A673 (cell line): ENCODE data around the gene VTCN1. TPM values are rescaled to one million over a fixed set of nuclear protein-coding genes. Genes with fewer than 3 reads are reported as not detected.

Source experiments
- BruUV-seq: library from RNA; stranded (reverse); fragments of 400-500 nt; replicated peaks from 2 replicates; lab custom pipeline; 2021; lab: Mats Ljungman, UMichigan
- CTCF ChIA-PET: fragments of 300-600 bp; sonication (Branson Sonifier 250); formaldehyde crosslinking; loops from one replicate; lab custom pipeline; 2022; ENCODE audit warnings: antibody characterized with exemption; lab: Charles Lee
- POLR2A ChIA-PET: fragments of 300-600 bp; sonication (Branson Sonifier 250); formaldehyde crosslinking; loops from one replicate; lab custom pipeline; 2022; ENCODE audit warnings: antibody characterized with exemption; ENCODE audit not compliant: low non-redundant PET; lab: Charles Lee
- DNase-seq: peaks from one replicate; pipeline ENCODE4 v3.0.0-alpha.2; 2015; ENCODE audit warnings: low spot score
- H3K27ac ChIP-seq: fragments of 200-600 bp; sonication (generic); 2 replicates; pipeline ENCODE4 v1.5.1; 2016; ENCODE audit warnings: mixed run types, low read depth, mild to moderate bottlenecking, mixed read lengths, antibody characterized with exemption, low read length; ENCODE audit not compliant: poor library complexity, severe bottlenecking
- H3K27me3 ChIP-seq: fragments of 200-600 bp; sonication (generic); replicated peaks from 2 replicates; pipeline ENCODE4 v1.6.1; 2017; ENCODE audit warnings: mixed run types, low read depth, mild to moderate bottlenecking, mixed read lengths, antibody characterized with exemption, low read length; ENCODE audit not compliant: insufficient read depth, poor library complexity
- H3K36me3 ChIP-seq: fragments of 200-600 bp; sonication (generic); 2 replicates; pipeline ENCODE4 v1.6.1; 2016; ENCODE audit warnings: mixed run types, mild to moderate bottlenecking, mixed read lengths, antibody characterized with exemption, low read length; ENCODE audit not compliant: insufficient read depth, poor library complexity, severe bottlenecking
- H3K4me1 ChIP-seq: fragments of 200-600 bp; sonication (generic); 2 replicates; pipeline ENCODE4 v1.6.1; 2017; ENCODE audit warnings: mixed run types, mild to moderate bottlenecking, mixed read lengths, antibody characterized with exemption, low read length; ENCODE audit not compliant: insufficient read depth, poor library complexity, severe bottlenecking
- H3K4me3 ChIP-seq: fragments of 200-600 bp; sonication (generic); 2 replicates; pipeline ENCODE4 v1.5.1; 2016; ENCODE audit warnings: low read depth, mixed run types, mild to moderate bottlenecking, mixed read lengths, low read length; ENCODE audit not compliant: poor library complexity, severe bottlenecking
- H3K9me3 ChIP-seq: fragments of 200-600 bp; sonication (generic); 2 replicates; pipeline ENCODE4 v1.6.1; 2016; ENCODE audit warnings: mixed run types, low read depth, mild to moderate bottlenecking, mixed read lengths, antibody characterized with exemption, low read length; ENCODE audit not compliant: poor library complexity, severe bottlenecking
- EZH2 ChIP-seq: fragments of 200-600 bp; sonication (generic); IDR thresholded peaks from 2 replicates; pipeline ENCODE4 v1.6.1; 2017; ENCODE audit warnings: borderline replicate concordance, low read depth, mild to moderate bottlenecking, mixed read lengths, antibody characterized with exemption, low read length; ENCODE audit not compliant: poor library complexity, severe bottlenecking
- intact Hi-C: fragments of 100-400 bp; cut with micrococcal nuclease; formaldehyde crosslinking; loops from one replicate; pipeline ENCODE4 v1.10.0; 2022; ENCODE audit not compliant: unreplicated experiment
- total RNA-seq: library from RNA; stranded (reverse); gene quantifications from 2 replicates; pipeline ENCODE4 v1.2.3, GENCODE V29; 2021
- TF ChIP-seq, protein P1 (sequence below): fragments of 300-800, 200-600 bp; sonication (generic); conservative IDR thresholded peaks from 2 replicates; pipeline ENCODE4 v1.5.1; 2017; ENCODE audit warnings: low read depth, mild to moderate bottlenecking, antibody characterized with exemption, low read length, moderate library complexity, mixed read lengths

The VTCN1 gene
- total RNA-seq, 1 experiment from 2014 or later: not detected

DNA sequence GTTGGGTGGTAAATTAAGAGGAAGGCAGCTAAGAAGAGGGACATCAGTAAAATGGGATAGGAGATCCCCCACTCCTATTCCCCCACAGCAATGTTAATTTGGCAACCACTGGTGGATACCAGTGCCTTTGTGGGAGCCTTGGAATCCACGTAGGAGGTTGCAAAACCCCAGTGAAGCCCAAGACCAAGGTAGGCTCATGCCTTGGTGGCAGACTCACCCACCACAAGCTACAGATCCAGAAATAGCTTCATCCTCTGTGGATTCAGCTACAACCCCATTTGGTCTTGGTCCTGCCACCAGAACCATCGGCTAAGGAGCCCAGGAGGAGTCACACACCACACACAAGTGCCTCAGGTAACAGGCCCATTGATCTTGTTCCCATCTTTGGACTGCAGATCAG is 21.0 kb downstream of the VTCN1 start:
- ChIA-PET CTCF (no interaction called here), POLR2A (no interaction called here)
- H3K9me3 ChIP-seq: no peaks in the 10 kb centered on the region
- DNase-seq: no peak
- no peak overlapping the region for H3K27ac ChIP-seq
- no TSS peak for BruUV-seq
- H3K36me3 ChIP-seq: no peaks in the 10 kb centered on the region
- TF ChIP-seq, protein P1, sequence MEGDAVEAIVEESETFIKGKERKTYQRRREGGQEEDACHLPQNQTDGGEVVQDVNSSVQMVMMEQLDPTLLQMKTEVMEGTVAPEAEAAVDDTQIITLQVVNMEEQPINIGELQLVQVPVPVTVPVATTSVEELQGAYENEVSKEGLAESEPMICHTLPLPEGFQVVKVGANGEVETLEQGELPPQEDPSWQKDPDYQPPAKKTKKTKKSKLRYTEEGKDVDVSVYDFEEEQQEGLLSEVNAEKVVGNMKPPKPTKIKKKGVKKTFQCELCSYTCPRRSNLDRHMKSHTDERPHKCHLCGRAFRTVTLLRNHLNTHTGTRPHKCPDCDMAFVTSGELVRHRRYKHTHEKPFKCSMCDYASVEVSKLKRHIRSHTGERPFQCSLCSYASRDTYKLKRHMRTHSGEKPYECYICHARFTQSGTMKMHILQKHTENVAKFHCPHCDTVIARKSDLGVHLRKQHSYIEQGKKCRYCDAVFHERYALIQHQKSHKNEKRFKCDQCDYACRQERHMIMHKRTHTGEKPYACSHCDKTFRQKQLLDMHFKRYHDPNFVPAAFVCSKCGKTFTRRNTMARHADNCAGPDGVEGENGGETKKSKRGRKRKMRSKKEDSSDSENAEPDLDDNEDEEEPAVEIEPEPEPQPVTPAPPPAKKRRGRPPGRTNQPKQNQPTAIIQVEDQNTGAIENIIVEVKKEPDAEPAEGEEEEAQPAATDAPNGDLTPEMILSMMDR: no peak
- no peak for TF ChIP-seq EZH2
- intact Hi-C loops: no loop called here
- H3K4me3 ChIP-seq: no peak overlapping the region
- H3K4me1 ChIP-seq: no peaks in the 10 kb centered on the region
- H3K27me3 ChIP-seq: no peaks in the 10 kb centered on the region

DNA sequence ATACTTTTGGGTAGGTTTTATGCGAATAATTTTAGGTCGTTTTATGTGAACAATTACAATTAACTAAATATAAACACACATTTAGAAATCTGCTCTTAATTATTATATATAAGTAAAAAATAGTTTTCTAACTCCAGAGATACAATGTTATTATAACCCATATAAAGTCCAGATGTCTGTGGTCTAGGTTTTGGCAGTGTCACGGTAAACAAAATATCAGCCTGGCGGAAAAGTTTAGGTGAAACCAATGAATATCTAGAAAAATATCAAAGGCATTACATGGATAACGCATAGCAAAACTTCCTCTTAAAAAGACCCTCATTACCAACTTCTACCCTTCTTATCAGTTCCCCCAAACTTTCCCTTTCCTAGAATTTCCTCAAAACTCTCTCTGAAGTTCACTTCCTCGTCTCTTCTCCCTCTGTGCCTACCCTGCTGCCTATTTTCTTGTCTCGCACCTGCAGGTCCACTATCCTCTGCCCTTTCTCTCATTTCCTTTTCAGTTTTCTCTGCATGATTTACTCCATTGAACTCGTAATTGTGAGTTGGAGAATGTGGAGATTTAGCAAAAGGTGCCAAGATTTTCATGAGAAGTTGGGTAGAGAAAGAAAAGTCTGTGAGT is 21.8 kb downstream of the VTCN1 start:
- H3K27ac ChIP-seq: no peak overlapping the region
- no TSS peak for BruUV-seq
- no peaks in the 10 kb centered on the region for H3K36me3 ChIP-seq
- DNase-seq: no peak
- POLR2A ChIA-PET: no interaction called here
- no peak overlapping the region for H3K4me3 ChIP-seq
- H3K4me1 ChIP-seq: no peaks in the 10 kb centered on the region
- TF ChIP-seq, protein P1: no peak
- no peak for TF ChIP-seq EZH2
- no peaks in the 10 kb centered on the region for H3K9me3 ChIP-seq
- no peaks in the 10 kb centered on the region for H3K27me3 ChIP-seq
- intact Hi-C loops: no loop called here
- CTCF ChIA-PET: no interaction called here

DNA sequence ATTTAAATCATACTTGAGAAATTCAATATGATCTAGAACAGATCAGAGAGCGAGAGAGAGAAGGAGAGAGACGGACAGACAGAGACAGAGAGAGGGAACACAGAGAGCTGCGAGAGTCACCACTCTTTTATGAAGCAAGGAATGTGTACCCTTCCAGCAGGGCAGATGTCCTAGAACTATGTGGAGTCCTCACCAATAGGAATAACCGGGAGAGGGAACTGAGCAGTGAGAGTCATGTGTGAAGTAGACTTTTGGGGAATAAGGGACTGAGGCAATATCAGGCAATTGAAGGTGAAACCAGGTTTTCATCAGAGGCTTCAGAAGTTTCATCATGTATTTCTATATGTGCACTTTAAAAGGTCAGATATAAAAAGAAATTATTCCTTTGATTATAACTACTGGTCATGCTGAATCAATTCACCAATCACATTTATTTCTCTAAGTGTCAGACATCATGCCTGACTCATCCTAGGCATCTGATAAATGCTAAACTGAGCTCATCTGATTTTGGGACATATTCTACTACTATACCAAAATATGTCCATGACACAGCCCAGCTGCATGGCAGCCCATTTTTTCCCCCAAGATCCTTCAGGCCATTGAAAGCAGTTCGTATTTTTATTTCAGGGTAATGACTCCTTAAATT is 22.4 kb downstream of the VTCN1 start:
- Histone ChIP-seq H3K36me3 (no peaks in the 10 kb centered on the region), H3K4me1 (no peaks in the 10 kb centered on the region), H3K27me3 (no peaks in the 10 kb centered on the region), H3K4me3 (no peak overlapping the region), H3K9me3 (no peaks in the 10 kb centered on the region), H3K27ac (no peak overlapping the region)
- POLR2A ChIA-PET: no interaction called here
- BruUV-seq: no TSS peak
- intact Hi-C loops: no loop called here
- TF ChIP-seq, protein P1: no peak
- no peak for TF ChIP-seq EZH2
- CTCF ChIA-PET: no interaction called here
- DNase-seq: no peak
